Stimulated activated CD4-positive, alpha-beta T cell treated with anti-CD3 and anti-CD28 coated beads, Interleukin-1b, Interleukin-23, amount 100 ng/mL, for 1 hour (primary cell): ENCODE data around the gene BAHCC1.

Source experiments
- DNase-seq, 2 donors: peaks; one replicate each; pipeline ENCODE4 v3.0.0-alpha.2; 2020; ENCODE audit warnings: low read depth in 2 of 2

The BAHCC1 gene

DNA sequence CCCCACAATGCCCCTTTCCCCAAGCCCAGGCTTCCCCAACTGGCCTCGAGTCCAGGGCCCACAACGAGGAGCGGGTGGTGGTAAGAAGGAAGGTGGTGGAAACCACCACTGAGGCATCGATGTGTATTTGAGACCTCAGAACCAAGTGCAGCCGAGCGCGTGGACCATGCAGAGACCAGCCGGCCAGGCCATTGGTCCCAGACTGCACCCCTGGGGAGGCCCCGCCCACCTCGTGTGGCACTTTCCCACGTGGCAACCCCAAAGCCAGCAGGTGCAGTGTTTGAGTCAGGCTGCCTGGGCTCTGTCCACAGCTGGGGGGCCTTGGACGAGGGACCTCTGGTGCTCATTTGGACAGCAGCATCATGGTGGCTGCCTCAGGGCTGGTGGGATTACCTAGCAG is 28.1 kb upstream of the BAHCC1 start:
- no peak for DNase-seq

DNA sequence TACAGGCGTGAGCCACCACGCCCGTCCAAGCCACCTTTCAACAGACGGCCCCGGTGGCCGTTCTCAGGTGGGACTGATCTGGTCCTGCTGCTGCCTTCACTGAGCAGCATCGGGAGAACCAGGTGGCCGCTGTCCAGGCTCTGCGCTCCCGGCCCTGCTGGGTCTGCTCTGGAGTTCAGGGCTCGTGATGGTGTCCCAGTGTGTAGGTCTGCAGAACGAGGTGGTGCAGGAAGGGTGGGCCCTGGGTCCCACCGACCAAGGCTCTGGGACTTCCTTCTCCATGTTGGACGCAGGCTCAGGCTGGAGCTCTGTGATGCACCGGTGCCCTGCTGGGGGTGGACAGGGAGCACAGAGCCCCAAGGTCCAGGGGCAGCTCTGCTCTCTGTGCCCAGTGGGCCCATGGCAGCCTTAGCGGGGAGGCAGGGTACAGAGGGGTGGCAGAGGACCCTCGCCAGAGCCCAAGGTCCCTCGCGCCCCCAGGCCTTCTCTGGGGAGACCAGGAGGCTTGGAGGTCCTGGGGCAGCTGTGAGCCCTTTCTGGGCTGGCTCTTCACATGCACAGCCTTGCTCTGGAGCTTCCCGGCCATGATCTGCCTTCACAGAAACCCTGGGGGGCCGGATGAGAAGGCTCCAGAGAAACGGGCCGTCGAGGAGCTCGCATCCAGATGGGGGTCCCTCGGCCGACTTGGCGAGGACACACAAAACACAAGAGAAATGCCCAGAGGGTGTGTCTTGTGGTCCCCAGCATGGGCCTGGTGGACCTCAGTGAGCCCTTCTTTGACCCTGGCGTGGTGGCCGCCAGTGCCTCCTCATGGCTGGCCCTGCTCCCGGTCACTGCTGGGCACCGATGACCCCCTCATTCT is 26.9 kb upstream of the BAHCC1 start:
- DNase-seq, result no peak

DNA sequence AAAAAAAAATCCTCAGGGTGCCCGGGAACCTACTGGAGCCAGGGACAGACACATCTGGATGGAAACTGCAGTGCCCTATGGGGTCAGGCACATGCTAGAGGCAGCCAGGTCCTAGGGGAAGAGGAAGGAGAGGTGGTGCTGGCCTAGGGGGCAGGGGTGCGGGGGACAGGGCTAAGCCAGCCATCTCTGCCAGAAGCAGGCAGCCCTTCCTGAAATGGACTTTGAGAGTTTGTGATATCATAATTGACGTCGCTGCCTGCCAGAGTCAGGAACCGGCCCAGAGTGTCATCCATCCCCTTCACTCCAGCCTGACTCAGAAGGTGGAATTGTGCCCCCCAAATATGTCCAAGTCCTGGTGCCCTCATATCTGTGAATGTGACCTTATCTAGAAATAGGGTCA is 25.0 kb upstream of the BAHCC1 start:
- no peak for DNase-seq

DNA sequence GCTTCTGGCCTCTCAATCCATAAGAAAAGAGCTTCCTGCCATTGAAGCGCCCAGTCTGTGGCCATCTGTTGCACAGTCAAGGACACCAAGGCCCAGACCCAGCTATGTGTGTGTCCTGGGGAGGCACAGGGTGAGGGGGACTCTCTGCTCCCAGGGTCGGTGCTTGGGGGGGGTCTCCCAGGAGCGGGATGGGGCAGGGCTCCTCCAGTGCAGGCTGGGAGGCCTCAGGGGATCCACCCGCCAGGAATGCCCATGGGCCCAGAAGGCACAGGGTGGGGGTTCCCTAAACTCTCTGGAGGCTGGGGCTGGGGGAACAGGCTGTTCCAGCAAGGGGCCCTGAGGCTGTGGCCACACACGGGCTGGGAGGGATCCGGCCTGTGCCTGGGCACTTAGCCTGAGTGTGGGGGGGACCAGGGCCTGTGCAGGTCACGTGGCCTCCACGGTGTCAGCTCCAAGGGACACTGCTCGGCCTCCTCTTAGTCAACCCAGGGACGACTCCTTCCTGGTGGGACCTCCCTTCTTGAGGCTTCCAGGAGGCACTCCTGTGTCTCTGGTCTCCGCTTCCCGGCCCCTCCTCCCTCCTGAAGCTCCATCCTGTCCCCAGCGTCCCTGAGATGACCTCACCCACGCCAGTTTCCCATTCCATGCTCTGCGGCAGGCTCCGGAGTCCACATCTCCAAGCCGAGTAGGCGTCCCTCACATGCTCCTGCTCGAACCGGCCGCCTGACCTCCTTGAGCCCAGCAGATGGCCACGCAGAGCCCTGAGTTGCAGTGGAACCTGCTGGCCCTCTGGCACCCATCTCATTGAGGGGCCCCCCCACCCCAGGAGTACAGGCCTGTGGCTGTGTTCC is 23.1 kb upstream of the BAHCC1 start:
- DNase-seq, result no peak

DNA sequence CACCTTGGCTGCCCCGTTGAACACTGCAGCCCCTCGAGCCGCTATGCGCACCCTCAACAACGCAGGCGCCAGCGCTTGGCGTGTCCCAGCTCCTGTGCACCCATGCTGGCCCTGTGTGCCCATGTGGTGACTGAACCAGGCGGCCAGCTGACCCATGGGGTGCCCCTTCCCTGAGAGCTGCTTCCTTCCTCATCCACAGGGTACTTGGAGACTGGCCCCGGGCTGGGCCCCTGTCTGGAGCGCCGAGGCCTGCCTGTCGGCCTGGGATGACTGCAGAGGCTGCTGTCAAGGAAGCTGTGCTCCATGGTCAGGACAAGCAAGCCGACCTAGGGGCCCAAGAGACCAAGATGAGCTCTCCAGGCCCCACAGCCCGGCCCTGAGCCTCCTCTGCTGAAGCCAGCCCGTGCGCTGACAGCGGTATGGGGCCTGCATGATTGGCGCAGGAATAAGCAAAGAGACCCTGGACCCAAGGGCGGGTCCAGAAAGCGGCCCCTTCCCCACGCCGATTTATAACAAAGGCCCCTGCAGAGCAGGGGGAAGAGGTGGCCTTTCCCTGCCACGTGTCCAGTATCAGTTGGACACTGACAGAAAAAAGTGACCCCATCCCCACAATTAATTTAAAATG is 21.6 kb upstream of the BAHCC1 start:
- DNase-seq, result no peak

DNA sequence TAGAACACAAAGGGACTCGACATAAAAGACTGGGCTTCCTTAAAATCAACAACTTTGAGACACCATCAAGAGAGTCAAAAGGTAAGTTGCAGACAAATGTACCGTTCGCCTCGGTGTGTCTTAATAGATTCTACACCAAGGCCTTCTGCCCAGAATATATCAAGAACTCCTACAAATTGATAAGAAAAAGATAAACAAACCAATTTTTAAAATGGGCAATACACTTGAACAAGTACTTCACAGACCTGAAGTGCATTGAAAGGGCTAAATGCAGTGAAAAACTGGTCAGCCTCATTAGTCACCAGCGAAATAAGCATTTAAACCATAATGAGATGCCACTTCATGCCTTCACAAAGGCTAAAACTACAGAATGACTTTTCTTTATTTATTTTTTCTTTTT is 20.4 kb upstream of the BAHCC1 start:
- no peak for DNase-seq

DNA sequence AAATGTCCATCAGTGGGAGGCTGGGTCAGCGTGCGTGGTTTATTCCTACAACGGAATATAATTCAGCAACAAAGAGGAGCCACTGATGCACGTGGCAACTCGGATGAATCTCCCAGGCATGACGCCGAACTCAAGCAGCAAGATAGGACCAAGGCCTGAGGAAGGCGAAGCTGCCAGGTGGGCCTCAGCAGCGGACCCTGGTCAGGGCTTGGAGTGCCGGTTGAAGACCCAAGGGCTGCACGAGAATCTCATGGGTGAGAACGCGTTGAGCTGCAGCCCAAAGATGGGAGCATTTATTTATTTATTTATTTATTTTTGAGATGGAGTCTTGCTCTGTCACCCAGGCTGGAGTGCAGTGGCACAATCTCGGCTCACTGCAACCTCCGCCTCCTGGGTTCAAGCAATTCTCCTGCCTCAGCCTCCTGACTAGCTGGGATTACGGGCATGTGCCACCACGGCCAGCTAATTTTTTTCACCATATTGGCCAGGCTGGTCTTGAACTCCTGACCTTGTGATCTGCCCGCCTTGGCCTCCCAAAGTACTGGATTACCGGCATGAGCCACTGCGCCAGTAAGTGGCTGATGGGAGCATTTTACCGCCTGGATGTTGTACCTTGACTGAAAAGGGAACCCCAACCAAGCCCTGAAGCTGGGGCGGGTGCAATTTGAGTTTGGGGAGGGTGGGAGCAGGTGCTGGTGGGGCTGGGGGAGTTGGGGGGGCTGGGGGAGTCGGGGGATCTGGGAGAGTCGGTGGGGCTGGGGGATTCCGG is 18.1 kb upstream of the BAHCC1 start:
- DNase-seq, result no peak

DNA sequence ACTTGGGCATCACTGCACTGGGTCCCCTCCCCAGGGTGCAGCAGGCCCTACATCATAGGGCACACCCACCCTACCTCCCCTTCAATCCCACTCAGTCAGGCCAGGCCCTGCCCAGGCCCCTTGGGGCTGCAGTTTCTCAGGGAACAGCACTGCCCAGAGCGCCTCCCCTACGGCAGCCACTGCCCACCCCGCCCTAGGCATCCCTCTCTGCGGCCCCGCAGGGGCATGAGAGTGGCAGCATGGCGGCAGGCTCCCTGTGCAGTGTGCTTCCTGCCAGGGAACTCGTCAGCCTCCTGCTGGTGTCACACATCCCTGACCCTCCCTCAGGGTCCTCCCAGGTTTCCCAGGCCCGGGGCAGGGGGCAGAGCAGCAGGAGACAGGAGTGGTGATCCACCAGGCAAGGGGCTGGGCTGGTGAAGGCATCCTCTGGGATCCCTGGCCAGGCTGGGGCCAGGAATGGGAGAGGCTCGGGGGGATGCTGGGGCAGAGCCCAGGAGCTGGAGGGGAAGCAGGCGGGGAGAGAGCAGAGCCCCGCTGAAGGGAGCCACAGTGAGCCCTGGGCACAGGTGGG is 16.2 kb upstream of the BAHCC1 start:
- DNase-seq, result no peak

DNA sequence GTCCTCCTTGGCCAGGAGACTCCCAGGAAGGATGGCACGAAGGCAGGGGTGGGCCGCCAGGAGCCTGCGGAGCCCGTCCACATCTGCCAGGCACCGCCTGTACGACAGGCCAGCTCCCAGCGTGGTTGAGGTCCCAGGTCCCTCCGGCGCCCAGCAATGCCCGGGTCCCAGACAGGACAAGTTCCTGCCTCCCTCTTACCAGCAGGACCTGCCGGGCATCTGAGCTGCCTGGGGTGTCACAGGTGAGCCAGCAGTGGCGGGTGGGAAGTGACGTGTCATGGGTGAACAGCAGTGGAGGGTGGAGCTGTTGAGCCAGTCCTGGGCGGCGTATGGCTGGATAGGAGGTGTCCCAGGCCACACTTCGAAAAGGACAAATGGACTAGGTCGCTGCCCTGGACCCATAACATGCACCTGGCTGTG is 15.7 kb upstream of the BAHCC1 start:
- no peak for DNase-seq

DNA sequence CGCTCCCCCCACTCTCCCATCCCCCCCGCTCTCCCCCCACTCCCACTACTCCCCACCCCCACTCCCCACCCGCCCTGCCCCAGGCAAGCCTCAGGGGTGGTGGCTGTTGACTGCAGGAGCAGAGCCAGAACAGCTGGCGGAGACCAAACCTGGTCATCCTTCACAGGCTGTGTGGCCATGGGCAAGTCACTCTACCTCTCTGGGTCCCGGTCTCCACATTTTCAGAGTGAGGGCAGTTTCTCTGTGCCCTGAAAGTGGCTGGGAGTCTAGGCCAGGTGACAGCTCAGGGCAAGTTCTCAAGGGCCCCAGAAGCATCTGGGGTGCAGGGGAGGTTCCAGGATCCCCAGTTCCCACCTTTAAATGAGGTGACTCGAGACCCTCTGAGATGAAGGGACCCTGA is 15.1 kb upstream of the BAHCC1 start:
- no peak for DNase-seq

DNA sequence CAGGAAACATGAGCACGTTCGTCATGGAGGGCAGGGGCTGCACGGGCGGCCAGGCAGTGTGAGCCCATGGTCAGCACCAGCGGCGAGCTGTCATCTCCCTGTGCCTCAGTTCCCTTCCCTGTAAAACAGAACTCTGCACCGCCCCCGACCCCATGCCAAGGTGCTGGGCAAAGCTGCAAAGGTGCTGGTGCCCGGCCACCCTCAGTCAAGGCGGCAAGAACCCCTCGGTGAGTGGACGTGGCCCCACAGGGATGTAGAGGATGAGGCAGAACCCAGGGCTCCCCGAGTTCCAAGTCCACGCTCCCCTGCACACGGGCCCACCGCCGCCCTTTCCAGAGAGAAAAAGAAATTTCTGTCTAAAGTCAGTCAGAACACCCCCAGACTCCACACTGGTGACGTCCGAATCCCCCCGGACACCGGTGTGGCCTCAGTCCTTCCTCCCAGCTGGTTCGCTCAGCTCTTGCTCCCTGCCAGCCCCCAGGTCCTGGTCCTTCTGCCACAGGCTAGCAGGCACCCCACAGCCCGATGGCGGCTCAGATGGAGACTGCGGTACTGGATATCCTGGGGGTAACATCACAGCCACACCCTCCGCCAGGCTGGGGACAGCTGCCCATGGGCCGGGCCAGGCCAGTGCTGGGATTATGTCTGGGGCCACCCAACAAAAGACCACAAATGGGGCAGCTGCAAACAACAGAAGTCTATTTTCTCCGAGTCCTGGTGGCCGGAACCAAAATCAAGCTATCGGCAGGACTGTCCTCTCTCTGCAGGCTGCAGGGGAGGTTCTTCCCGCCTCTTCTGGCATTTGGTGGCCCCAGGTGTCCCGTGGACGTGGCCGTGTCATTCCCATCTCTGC is 14.4 kb upstream of the BAHCC1 start:
- no peak for DNase-seq

DNA sequence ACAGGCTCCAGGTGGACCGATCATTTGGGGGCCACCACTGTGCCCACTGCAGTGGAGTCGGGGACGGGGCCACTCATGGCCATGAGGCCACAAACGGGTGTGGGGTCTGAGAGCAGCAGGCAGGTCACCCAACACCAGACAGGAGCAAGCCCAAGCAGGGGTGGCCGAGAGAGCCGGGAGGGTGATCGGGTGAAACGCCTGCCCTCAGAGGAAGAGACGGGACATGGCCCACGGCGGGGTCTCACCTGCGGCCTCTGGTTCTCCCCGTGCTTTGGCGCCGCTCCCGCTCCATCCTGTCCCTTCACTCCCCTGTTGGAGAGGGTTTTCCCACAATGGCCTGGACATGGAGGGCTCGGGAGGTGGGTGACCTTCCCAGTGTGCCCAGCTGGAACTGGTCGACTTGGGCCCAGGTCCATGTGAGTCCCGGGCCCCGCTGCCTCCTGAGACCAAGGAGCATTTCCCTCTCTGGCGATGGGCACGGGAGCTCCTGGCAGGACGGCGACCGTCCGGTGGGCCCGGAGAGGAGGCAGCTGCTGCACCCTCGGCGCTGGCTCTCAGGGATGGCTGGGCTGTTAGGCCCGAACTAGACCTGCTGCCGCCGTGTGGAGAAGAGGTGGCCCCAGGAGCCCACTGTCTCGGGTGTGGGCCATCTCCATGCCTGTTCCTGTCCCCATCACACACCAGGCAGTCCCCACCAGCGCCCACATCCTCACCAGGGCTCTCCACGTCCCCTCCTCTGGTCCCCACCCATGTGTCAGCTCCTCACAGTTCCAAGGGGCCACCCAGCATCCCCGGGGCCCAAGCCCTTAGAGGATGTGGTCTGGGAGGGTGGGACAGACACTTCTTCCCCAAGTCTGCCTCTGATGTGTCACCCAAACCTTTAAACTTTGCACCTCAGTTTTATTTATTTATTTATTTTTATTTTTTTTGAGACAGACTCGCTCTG is 13.4 kb upstream of the BAHCC1 start:
- DNase-seq, result no peak

DNA sequence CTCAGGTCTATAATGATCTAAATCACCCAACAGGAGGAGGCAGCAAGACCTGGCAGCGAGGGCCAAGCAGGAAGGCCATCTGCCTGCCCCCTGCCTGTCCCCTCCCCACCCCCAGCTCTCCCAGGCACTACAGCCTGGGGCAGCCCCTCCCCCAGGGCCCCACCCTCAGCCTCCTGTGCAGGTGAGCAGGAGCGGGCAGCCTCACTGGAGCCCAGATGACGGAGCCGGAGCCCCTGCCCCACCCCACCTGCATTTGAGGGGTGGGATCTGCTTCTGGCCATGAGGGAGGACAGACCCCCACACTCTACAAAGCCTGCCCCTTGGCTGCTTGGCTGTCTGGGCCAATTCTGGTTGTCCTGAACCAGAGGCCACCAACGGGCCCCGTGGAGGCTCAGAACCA is 12.4 kb upstream of the BAHCC1 start:
- no peak for DNase-seq

DNA sequence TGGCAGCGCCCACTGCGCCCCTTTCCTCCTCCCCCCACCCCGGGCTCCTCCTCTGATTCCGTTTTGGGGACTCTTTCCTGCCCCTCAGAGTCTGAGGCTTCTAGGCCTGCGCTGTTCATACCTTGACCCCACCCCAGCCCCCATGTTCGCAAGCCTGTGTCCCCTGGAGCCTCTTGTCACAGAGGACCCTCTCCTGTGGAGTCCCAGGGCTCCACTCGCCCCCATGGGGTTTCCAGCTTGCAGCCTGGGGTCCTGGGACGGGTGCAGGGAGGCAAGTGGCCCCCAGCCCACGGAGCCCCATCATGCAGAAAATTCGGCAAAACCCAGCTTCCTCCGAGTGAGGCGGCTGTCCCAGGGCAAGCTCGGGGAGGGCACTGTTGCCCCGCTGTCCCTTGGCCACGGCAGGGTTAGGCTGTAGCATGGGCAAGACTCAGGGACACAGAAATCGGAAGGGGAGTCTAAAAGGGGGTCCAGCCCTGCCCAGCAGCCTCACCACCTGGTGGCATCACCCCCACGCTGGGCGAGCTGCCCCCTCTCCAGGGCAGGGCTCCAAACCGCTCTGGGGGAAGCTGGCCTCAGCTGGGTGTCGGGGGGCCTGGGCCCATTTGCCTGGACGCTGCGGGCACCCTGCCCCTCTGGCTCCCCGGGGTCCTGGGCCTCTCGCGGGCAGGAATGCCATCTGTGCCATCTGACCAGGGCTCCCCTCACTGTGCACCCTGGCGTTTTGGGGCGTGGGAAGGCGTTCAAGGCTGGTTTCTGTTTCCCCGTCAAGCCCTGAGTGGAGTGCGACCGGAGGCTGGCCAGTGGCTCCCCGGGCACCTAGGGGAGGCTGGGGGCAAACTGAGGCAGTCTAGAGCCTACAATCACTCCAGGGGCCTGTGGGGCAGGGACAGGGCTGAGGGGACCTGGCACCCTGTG is 11.5 kb upstream of the BAHCC1 start:
- no peak for DNase-seq

DNA sequence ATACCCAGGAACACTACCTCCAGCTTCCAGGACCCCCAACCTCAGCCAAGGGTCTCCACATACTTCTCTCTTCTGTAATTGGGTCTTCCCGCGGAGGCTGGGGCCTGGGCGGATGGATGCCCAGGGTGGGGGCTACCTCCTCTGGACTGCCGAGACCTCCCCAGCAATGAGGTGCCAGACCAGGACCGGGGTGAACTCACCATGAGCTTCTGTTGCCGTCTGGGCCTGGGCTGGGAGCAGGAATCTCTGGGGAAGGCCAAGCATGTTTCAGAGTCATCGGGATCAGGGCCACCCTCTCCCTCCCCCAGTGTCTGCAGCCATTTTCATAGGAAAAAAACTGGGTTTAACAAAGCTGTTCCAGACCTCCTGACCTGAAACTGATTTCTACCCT is 10.3 kb upstream of the BAHCC1 start:
- no peak for DNase-seq

DNA sequence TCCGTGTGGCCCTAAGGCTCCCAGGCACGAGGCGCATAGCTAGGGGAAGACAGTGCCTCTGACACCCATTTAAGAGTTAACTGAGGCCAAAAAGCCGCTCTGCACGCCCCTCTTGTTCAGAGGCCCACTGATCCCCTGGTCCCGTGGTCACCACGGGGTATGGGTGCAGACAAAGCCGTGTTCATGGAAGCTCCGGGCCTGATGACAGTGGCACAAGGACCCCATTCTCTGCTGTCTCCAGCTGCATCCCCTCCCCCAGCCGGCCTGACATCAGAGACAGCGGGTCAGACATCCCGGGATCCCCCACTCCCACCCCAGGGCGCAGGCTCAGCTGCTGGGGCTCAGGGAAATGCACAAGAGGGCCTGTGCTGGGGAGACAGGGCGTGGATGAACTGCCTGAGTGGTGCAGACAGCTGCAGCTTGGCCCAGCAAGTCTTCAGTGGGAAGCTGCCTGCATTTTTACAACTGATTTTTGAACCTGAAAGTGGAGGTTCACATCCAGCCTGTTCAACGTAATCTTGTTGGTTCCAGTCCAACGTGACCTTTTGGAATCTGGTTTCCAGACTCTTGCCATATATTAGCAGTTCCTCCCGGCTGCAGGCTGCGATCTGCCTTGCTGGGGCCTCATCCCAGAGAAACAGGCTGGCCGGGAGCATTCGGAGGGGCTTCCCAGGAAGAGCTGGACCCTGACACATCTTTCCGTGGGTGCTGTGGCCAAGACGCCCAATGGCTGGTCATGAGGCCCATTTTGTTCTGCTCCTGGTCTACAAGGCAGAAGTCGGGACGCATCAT is 9.7 kb upstream of the BAHCC1 start:
- DNase-seq, result no peak

DNA sequence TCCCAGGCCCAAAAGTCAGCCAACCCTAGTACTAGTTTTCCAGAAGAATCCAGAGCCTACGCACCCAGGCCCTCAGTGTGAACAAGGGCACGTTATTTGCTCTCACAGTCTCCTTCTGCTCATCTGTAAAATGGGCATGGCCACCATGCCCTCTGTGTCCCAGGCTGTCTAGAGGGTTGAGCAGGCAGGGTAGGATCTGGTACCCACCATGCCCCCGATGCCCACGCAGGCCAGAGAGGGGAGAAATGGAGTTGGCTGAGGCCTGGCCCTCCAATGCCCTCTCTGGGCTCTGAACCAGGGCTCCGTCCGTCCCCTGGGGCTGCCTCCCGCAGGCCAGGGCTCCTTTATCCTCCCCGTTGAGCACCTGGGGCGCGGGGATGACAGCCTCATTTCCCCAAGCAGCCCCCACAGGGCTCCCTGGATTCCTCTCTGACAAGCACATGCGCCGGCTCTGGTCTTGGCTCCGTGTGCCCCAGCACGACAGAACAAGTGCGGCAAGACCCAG is 9.1 kb upstream of the BAHCC1 start:
- DNase-seq, result no peak
